Measurements from ENCODE around the gene SLC6A12.

DNA sequence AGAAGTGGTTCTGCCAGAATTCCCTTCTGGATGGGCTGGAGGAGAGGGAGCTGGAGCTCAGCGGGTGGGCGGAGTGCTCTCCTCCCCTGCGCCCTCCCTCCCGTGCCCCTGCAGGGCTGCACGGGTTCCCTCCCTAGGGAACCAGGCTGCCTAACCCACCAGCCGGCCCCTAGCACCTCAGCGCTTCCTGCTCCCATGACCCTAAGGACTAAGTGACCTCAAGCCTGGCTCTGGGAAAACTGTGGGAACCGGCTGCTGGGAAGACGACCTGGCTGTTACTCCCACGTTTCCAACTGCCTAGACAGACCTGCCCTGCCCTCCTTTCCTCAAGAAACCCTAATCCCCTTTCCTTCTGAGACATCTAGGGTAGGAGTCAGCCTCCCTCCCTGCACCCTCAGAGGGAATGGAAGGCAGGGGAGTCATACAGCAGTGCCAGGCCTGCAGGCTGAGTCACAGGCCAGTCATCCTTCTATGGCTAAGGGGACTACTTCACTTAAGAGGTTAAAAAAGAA, 31.5 kb downstream of the SLC6A12 start:
- TF ChIP-seq, protein P1, sequence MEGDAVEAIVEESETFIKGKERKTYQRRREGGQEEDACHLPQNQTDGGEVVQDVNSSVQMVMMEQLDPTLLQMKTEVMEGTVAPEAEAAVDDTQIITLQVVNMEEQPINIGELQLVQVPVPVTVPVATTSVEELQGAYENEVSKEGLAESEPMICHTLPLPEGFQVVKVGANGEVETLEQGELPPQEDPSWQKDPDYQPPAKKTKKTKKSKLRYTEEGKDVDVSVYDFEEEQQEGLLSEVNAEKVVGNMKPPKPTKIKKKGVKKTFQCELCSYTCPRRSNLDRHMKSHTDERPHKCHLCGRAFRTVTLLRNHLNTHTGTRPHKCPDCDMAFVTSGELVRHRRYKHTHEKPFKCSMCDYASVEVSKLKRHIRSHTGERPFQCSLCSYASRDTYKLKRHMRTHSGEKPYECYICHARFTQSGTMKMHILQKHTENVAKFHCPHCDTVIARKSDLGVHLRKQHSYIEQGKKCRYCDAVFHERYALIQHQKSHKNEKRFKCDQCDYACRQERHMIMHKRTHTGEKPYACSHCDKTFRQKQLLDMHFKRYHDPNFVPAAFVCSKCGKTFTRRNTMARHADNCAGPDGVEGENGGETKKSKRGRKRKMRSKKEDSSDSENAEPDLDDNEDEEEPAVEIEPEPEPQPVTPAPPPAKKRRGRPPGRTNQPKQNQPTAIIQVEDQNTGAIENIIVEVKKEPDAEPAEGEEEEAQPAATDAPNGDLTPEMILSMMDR (IDR thresholded peaks at IDR 0.05) = no peak
- TF ChIP-seq POLR2A (IDR thresholded peaks at IDR 0.05) = no peak

Measured in body of pancreas (tissue), 4 donors.